ENCODE data around the gene COMMD3. TPM values are rescaled to one million over a fixed set of nuclear protein-coding genes. Genes with fewer than 3 reads are reported as not detected.
"Not testable (repeated sequence)": the region's sequence is repeated elsewhere in the genome, so short reads cannot be mapped to it uniquely, and the experiment has no call there.

The COMMD3 gene
- total RNA-seq, 2 donors from 2014 or later, result 52.6 to 57.6 TPM

- intact Hi-C loops (cut with DNase I), result loop anchor here in 1 of 2 donors (10.0 kb wide), 1 partner anchor 89 kb away; no protein-coding TSS in a partner anchor
- no peak for DNase-seq (ENCODE audit: low spot score)
These were observed 30.0 kb downstream of the COMMD3 start for GRCh38 chr10:22346096-22346661.

- no peak for DNase-seq (ENCODE audit: low spot score)
- intact Hi-C loops (cut with DNase I), result loop anchor here in 1 of 2 donors (10.0 kb wide), 1 partner anchor 85 kb away; no protein-coding TSS in a partner anchor
These were observed 33.6 kb downstream of the COMMD3 start for GRCh38 chr10:22349755-22350154.

GRCh38 chr10:22351131-22351703 lies 35.0 kb downstream of the COMMD3 start:
- DNase-seq (ENCODE audit: low spot score), result no peak
- intact Hi-C loops (cut with DNase I), result no loop called here

GRCh38 chr10:22356324-22356873 lies 40.2 kb downstream of the COMMD3 start:
- intact Hi-C loops (cut with DNase I), result no loop called here
- DNase-seq (ENCODE audit: low spot score), result no peak

GRCh38 chr10:22357770-22358169 lies 41.6 kb downstream of the COMMD3 start:
- DNase-seq (ENCODE audit: low spot score); intact Hi-C loops (cut with DNase I): not testable (repeated sequence)

GRCh38 chr10:22363305-22363704 lies 47.1 kb downstream of the COMMD3 start:
- intact Hi-C loops (cut with DNase I), result no loop called here

GRCh38 chr10:22364407-22365140 lies 48.4 kb downstream of the COMMD3 start:
- DNase-seq (ENCODE audit: low spot score), result no peak
- intact Hi-C loops (cut with DNase I), result no loop called here

More at GRCh38 chr10:22363305-22363704, 47.1 kb downstream of the COMMD3 start:
- DNase-seq (ENCODE audit: low spot score), result no peak

GRCh38 chr10:22365233-22365632 lies 49.0 kb downstream of the COMMD3 start:
- no peak for DNase-seq (ENCODE audit: low spot score)
- intact Hi-C loops (cut with DNase I), result no loop called here

GRCh38 chr10:22365644-22366434 lies 49.7 kb downstream of the COMMD3 start:
- intact Hi-C loops (cut with DNase I), result no loop called here
- DNase-seq (ENCODE audit: low spot score), result no peak

- intact Hi-C loops (cut with DNase I), result no loop called here
- no peak for DNase-seq (ENCODE audit: low spot score)
These were observed 50.2 kb downstream of the COMMD3 start for GRCh38 chr10:22366435-22366703.

- intact Hi-C loops (cut with DNase I), result no loop called here
- no peak for DNase-seq (ENCODE audit: low spot score)
These were observed 50.6 kb downstream of the COMMD3 start for GRCh38 chr10:22366771-22367170.

GRCh38 chr10:22367471-22367870 lies 51.3 kb downstream of the COMMD3 start:
- intact Hi-C loops (cut with DNase I), result no loop called here
- DNase-seq (ENCODE audit: low spot score), result no peak

- intact Hi-C loops (cut with DNase I), result no loop called here
- no peak for DNase-seq (ENCODE audit: low spot score)
These were observed 52.2 kb downstream of the COMMD3 start for GRCh38 chr10:22368402-22368801.

- intact Hi-C loops (cut with DNase I), result no loop called here
These were observed 52.8 kb downstream of the COMMD3 start for GRCh38 chr10:22368981-22369380.

GRCh38 chr10:22369434-22370072 lies 53.4 kb downstream of the COMMD3 start:
- no peak for DNase-seq (ENCODE audit: low spot score)
- intact Hi-C loops (cut with DNase I), result no loop called here

More at GRCh38 chr10:22368981-22369380, 52.8 kb downstream of the COMMD3 start:
- DNase-seq (ENCODE audit: low spot score), result no peak

Data from posterior vena cava (tissue), 2 donors.